HEK293 (cell line): ENCODE results near the gene DCBLD2.

ENCODE experiments used
- ZNF175 ChIP-seq: fragments of 450-650 bp; formaldehyde crosslinking; IDR thresholded peaks from 2 replicates; pipeline ENCODE4 v1.5.1; 2016; ENCODE audit warnings: missing biosample characterization, missing genetic modification characterization
- ZNF23 ChIP-seq: fragments of 450-650 bp; formaldehyde crosslinking; IDR thresholded peaks from 2 replicates; pipeline ENCODE4 v1.5.1; 2016; ENCODE audit warnings: missing biosample characterization, missing genetic modification characterization, borderline replicate concordance
- TF ChIP-seq, protein P1 (sequence below): fragments of 450-650 bp; formaldehyde crosslinking; IDR thresholded peaks from 2 replicates; pipeline ENCODE4 v1.5.1; 2016; ENCODE audit warnings: missing biosample characterization, missing genetic modification characterization
- TF ChIP-seq, protein P2 (sequence below): fragments of 450-650 bp; formaldehyde crosslinking; IDR thresholded peaks from 2 replicates; pipeline ENCODE4 v1.5.1; 2016; ENCODE audit warnings: missing biosample characterization, missing genetic modification characterization
- TF ChIP-seq, protein P3 (sequence below): fragments of 450-650 bp; formaldehyde crosslinking; conservative IDR thresholded peaks from 2 replicates; pipeline ENCODE4 v1.5.1; 2016; ENCODE audit warnings: low read depth, missing biosample characterization, missing genetic modification characterization

- TF ChIP-seq, protein P1, sequence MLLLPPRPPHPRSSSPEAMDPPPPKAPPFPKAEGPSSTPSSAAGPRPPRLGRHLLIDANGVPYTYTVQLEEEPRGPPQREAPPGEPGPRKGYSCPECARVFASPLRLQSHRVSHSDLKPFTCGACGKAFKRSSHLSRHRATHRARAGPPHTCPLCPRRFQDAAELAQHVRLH (tag by site-specific recombination), result no peak
- TF ChIP-seq, protein P2, sequence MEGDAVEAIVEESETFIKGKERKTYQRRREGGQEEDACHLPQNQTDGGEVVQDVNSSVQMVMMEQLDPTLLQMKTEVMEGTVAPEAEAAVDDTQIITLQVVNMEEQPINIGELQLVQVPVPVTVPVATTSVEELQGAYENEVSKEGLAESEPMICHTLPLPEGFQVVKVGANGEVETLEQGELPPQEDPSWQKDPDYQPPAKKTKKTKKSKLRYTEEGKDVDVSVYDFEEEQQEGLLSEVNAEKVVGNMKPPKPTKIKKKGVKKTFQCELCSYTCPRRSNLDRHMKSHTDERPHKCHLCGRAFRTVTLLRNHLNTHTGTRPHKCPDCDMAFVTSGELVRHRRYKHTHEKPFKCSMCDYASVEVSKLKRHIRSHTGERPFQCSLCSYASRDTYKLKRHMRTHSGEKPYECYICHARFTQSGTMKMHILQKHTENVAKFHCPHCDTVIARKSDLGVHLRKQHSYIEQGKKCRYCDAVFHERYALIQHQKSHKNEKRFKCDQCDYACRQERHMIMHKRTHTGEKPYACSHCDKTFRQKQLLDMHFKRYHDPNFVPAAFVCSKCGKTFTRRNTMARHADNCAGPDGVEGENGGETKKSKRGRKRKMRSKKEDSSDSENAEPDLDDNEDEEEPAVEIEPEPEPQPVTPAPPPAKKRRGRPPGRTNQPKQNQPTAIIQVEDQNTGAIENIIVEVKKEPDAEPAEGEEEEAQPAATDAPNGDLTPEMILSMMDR (tag by site-specific recombination), result no peak
- TF ChIP-seq, protein P3, sequence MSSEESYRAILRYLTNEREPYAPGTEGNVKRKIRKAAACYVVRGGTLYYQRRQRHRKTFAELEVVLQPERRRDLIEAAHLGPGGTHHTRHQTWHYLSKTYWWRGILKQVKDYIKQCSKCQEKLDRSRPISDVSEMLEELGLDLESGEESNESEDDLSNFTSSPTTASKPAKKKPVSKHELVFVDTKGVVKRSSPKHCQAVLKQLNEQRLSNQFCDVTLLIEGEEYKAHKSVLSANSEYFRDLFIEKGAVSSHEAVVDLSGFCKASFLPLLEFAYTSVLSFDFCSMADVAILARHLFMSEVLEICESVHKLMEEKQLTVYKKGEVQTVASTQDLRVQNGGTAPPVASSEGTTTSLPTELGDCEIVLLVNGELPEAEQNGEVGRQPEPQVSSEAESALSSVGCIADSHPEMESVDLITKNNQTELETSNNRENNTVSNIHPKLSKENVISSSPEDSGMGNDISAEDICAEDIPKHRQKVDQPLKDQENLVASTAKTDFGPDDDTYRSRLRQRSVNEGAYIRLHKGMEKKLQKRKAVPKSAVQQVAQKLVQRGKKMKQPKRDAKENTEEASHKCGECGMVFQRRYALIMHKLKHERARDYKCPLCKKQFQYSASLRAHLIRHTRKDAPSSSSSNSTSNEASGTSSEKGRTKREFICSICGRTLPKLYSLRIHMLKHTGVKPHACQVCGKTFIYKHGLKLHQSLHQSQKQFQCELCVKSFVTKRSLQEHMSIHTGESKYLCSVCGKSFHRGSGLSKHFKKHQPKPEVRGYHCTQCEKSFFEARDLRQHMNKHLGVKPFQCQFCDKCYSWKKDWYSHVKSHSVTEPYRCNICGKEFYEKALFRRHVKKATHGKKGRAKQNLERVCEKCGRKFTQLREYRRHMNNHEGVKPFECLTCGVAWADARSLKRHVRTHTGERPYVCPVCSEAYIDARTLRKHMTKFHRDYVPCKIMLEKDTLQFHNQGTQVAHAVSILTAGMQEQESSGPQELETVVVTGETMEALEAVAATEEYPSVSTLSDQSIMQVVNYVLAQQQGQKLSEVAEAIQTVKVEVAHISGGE (tag by site-specific recombination), result no peak
- TF ChIP-seq ZNF175 (no peak), ZNF23 (no peak)
Observed at GRCh38 chr3:98797905-98798304, 103.6 kb downstream of the DCBLD2 start.
